ENCODE results near the gene UBE2L5. TPM values are rescaled to one million over a fixed set of nuclear protein-coding genes. Genes with fewer than 3 reads are reported as not detected.

Gene UBE2L5
- total and polyA plus RNA-seq, 2 experiments from 2014 or later: not detected

DNA sequence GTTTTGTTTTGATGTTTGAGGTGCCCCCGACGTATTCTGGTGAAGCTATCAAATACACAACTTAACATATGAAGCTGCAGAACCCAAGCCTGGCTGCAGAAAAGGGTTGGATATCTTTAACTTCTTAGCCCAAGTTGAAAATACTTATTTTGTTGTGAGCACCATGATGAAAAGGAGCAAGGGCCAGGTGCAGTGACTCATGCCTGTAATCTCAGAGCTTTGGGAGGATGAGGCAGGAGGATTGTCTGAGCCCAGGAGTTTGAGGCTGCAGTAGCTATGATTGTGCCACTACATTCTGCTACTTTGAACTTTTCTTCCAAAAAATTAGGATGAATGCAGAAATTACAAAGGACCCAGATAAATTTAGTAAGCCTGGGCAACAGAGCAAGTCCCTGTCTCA lies 44.1 kb upstream of the UBE2L5 start:
- Mint-ChIP-seq H3K9me3 (no peaks in the 10 kb centered on the region), H3K4me3 (no peak overlapping the region), H3K27ac (no peak overlapping the region), H3K27me3 (ENCODE audit: insufficient read depth, low read depth, poor library complexity) (peaks cover 2% of the 10 kb centered on the region), H3K4me1 (peaks cover 12% of the 10 kb centered on the region), H3K36me3 (ENCODE audit: low read depth) (no peaks in the 10 kb centered on the region)
- Histone ChIP-seq H3K4me3 (no peak overlapping the region), H3K9me2 (ENCODE audit: insufficient read depth) (no peaks in the 10 kb centered on the region), H2AFZ (no peak overlapping the region), H3K36me3 (ENCODE audit: insufficient read depth) (no peaks in the 10 kb centered on the region), H3K27me3 (ENCODE audit: insufficient read depth) (no peaks in the 10 kb centered on the region), H3K4me1 (ENCODE audit: insufficient read depth) (peaks cover 14% of the 10 kb centered on the region), H3K79me2 (replicated peaks; ENCODE audit: insufficient read depth) (no peaks in the 10 kb centered on the region), H3K4me2 (no peak overlapping the region), H4K20me1 (replicated peaks; ENCODE audit: insufficient read depth) (no peaks in the 10 kb centered on the region), H3K27ac (ENCODE audit: low read depth) (no peak overlapping the region), H3F3A (replicated peaks; ENCODE audit: low read depth) (no peaks in the 10 kb centered on the region)
- ATAC-seq: no peak
- no peak for DNase-seq (ENCODE audit: low spot score)
- TF ChIP-seq NANOG (IDR thresholded peaks at IDR 0.05; ENCODE audit: borderline replicate concordance) (no peak), ZNF114 (CRISPR knock-in tag; IDR thresholded peaks at IDR 0.05) (no peak), CREB1 (CRISPR knock-in tag; IDR thresholded peaks at IDR 0.05; ENCODE audit: low read depth) (no peak), EZH2 (IDR thresholded peaks at IDR 0.05; ENCODE audit: low read depth, unreplicated experiment) (no peak), JUNB (IDR thresholded peaks at IDR 0.05; ENCODE audit: unreplicated experiment) (no peak), POLR2AphosphoS5 (IDR thresholded peaks at IDR 0.05; ENCODE audit: low read depth) (no peak), EZH2phosphoT487 (IDR thresholded peaks at IDR 0.05; ENCODE audit: unreplicated experiment) (no peak)
- TF ChIP-seq, protein P1, sequence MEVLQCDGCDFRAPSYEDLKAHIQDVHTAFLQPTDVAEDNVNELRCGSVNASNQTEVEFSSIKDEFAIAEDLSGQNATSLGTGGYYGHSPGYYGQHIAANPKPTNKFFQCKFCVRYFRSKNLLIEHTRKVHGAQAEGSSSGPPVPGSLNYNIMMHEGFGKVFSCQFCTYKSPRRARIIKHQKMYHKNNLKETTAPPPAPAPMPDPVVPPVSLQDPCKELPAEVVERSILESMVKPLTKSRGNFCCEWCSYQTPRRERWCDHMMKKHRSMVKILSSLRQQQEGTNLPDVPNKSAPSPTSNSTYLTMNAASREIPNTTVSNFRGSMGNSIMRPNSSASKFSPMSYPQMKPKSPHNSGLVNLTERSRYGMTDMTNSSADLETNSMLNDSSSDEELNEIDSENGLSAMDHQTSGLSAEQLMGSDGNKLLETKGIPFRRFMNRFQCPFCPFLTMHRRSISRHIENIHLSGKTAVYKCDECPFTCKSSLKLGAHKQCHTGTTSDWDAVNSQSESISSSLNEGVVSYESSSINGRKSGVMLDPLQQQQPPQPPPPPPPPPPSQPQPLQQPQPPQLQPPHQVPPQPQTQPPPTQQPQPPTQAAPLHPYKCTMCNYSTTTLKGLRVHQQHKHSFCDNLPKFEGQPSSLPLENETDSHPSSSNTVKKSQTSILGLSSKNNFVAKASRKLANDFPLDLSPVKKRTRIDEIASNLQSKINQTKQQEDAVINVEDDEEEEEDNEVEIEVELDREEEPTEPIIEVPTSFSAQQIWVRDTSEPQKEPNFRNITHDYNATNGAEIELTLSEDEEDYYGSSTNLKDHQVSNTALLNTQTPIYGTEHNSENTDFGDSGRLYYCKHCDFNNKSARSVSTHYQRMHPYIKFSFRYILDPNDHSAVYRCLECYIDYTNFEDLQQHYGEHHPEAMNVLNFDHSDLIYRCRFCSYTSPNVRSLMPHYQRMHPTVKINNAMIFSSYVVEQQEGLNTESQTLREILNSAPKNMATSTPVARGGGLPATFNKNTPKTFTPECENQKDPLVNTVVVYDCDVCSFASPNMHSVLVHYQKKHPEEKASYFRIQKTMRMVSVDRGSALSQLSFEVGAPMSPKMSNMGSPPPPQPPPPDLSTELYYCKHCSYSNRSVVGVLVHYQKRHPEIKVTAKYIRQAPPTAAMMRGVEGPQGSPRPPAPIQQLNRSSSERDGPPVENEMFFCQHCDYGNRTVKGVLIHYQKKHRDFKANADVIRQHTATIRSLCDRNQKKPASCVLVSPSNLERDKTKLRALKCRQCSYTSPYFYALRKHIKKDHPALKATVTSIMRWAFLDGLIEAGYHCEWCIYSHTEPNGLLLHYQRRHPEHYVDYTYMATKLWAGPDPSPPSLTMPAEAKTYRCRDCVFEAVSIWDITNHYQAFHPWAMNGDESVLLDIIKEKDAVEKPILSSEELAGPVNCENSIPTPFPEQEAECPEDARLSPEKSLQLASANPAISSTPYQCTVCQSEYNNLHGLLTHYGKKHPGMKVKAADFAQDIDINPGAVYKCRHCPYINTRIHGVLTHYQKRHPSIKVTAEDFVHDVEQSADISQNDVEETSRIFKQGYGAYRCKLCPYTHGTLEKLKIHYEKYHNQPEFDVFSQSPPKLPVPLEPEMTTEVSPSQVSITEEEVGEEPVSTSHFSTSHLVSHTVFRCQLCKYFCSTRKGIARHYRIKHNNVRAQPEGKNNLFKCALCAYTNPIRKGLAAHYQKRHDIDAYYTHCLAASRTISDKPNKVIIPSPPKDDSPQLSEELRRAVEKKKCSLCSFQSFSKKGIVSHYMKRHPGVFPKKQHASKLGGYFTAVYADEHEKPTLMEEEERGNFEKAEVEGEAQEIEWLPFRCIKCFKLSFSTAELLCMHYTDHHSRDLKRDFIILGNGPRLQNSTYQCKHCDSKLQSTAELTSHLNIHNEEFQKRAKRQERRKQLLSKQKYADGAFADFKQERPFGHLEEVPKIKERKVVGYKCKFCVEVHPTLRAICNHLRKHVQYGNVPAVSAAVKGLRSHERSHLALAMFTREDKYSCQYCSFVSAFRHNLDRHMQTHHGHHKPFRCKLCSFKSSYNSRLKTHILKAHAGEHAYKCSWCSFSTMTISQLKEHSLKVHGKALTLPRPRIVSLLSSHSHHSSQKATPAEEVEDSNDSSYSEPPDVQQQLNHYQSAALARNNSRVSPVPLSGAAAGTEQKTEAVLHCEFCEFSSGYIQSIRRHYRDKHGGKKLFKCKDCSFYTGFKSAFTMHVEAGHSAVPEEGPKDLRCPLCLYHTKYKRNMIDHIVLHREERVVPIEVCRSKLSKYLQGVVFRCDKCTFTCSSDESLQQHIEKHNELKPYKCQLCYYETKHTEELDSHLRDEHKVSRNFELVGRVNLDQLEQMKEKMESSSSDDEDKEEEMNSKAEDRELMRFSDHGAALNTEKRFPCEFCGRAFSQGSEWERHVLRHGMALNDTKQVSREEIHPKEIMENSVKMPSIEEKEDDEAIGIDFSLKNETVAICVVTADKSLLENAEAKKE (CRISPR knock-in tag; IDR thresholded peaks at IDR 0.05): no peak
- TF ChIP-seq, protein P2, sequence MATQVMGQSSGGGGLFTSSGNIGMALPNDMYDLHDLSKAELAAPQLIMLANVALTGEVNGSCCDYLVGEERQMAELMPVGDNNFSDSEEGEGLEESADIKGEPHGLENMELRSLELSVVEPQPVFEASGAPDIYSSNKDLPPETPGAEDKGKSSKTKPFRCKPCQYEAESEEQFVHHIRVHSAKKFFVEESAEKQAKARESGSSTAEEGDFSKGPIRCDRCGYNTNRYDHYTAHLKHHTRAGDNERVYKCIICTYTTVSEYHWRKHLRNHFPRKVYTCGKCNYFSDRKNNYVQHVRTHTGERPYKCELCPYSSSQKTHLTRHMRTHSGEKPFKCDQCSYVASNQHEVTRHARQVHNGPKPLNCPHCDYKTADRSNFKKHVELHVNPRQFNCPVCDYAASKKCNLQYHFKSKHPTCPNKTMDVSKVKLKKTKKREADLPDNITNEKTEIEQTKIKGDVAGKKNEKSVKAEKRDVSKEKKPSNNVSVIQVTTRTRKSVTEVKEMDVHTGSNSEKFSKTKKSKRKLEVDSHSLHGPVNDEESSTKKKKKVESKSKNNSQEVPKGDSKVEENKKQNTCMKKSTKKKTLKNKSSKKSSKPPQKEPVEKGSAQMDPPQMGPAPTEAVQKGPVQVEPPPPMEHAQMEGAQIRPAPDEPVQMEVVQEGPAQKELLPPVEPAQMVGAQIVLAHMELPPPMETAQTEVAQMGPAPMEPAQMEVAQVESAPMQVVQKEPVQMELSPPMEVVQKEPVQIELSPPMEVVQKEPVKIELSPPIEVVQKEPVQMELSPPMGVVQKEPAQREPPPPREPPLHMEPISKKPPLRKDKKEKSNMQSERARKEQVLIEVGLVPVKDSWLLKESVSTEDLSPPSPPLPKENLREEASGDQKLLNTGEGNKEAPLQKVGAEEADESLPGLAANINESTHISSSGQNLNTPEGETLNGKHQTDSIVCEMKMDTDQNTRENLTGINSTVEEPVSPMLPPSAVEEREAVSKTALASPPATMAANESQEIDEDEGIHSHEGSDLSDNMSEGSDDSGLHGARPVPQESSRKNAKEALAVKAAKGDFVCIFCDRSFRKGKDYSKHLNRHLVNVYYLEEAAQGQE (IDR thresholded peaks at IDR 0.05; ENCODE audit: unreplicated experiment): no peak
